DMS153 treated with DMSO at 0.1 percent for 48 hours (cell line): ENCODE data around the gene PDZRN4.
"Not testable (repeated sequence)": the region's sequence is repeated elsewhere in the genome, so short reads cannot be mapped to it uniquely, and the experiment has no call there.

Experiments
- DNase-seq: peaks from one replicate; lab custom pipeline; 2025; ENCODE audit not compliant: unreplicated experiment; lab: John Stamatoyannopoulos, UW

PDZRN4 gene

DNA sequence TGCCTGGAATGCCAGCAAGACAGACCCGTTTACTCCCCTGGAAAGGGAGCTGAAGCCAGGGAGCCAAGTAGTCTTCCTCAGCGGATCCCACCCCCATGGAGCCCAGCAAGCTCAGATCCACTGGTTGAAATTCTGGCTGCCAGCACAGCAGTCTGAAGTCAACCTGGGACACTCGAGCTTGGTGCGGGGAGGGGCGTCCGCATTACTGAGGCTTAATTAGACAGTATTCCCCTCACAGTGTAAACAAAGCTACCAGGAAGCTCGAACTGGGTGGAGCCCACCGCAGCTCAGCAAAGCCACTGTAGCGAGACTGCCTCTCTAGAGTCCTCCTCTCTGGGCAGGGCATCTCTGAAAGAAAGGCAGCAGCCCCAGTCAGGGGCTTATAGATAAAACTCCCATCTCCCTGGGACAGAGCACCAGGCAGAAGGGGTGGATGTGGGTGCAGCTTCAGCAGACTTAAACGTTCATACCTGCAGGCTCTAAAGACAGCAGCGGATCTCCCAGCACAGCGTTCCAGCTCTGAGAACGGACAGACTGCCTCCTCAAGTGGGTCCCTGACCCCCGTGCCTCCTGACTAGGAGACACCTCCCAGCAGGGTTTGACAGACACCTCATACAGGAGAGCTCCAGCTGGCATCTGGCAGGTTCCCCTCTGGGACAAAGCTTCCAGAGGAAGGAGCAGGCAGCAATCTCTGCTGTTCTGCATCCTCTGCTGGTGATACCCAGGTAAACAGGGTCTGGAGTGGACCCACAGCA lies 92.4 kb downstream of the PDZRN4 start:
- DNase-seq: not testable (repeated sequence)

DNA sequence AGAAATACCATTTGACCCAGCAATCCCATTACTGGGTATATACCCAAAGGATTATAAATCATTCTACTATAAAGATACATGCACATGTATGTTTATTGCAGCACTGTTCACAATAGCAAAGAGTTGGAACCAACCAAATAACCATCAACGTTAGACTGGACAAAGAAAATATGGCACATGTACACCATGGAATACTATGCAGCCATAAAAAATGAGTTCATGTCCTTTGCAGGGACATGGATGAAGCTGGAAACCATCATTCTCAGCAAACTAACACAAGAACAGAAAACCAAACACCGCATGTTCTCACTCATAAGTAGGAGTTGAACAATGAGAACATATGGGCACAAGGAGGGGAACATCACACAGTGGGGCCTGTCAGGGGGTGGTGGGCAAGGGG lies 97.3 kb downstream of the PDZRN4 start:
- DNase-seq: not testable (repeated sequence)

GRCh38 chr12:41286426-41286825 lies 98.3 kb downstream of the PDZRN4 start:
- peak; percentile 80 for DNase-seq

DNA sequence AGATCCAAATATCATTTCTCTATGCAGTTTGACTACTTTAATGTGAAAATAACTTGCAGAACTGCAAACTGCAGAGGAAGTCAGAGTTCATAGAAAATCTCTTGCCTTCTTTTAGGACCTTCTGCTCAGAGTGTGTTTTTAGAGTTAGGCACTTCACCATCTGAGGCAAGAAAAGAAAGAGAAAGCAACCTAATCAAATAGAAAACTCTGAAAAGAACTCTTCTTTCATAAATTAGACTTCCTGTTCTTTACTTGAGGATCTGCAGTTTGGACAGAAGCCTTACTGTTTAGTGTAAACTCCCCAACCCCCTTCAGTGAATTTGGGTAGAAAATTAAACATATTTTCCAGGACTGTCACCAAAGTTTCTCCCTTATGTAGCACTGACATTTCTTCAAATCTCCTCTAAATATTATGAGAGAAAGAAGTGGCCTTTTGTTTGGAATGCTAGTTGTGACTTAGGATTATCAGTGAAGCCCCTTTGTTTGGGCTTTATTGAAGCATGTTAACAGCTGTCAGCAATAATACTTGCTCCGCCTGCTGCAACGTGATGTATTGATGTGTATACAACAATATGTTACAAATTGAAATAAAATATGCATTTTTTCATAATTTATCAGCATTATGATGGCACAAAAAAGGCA lies 99.5 kb downstream of the PDZRN4 start:
- no peak for DNase-seq

GRCh38 chr12:41288142-41288811 lies 100.2 kb downstream of the PDZRN4 start:
- peak; percentile 74 for DNase-seq

DNA sequence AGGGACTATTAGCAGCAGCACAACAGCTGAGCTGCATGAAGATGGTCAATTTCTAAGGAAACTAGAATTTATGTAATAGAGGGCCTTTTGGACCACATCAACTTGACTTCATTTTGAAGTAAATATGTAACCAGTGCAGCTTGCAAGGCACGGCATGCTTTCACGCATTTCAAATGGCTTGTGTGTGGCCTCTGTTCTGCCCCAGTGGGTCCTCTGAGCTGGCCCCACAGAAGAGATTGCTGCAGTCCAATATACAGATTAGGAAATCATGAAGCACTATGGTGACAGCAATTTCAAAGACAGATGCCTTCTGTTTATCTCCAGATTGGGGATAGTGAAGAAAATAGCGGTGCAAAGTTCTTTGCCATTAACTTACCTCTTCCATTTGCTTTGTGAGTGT lies 101.4 kb downstream of the PDZRN4 start:
- no peak for DNase-seq

- no peak for DNase-seq
Measured at GRCh38 chr12:41293011-41293410, 104.9 kb downstream of the PDZRN4 start.

DNA sequence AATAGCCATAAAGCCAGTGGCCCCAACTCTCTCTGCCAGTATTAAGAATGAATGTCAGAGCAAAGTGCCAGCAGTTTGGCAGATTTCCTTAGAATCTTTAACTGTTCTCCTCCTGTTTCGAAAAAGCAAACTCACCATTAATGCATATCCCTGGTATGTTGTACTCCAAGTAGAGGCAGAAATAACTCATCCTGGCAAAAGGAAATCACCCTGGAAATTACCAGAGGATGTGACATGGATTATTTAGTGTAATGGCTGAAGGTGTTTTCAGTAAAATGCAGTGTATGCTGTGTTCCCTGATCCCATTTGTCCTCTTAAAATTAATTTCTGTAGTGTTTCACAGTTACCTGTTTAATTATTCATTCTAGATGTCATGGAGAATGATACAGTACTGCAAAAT lies 105.3 kb downstream of the PDZRN4 start:
- no peak for DNase-seq

DNA sequence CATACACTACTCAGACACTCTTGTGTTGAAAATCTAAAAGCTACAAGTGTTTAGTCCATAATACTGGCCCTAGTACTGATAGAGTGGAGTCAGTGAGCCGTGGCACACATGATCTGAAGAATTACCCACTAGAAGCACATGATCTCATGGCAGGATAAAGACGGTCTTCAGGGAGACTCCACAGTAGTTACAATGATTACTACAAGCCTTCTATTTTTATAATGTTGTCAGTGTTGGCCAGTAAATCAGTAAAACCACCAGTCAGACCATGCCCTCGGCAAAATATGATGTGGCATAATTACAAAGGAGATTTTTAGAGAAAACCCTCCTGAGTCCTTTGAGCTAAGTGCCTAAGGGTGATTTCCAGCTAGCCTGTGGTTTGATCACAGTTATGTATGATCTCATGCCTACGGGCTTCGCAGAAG lies 114.9 kb downstream of the PDZRN4 start:
- no peak for DNase-seq

GRCh38 chr12:41304526-41304925 lies 116.4 kb downstream of the PDZRN4 start:
- DNase-seq: no peak

DNA sequence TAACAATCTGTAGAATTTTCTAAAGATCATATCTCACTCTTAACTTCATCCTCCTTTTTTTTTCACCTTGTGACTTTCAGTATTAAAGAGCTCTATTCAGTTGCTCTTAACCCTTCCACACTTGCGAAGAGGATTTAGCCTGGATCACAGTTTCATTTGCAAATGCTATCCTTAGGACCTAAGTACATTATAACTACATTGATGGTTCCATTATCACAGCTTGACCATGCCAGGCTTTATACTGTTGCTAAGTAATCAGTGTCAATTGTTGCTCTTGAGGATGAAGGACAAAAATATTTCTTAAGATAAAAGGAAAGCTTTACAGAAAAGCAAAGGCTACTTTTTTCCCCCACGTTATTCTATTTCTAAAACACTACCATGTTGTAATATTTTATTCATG lies 122.2 kb downstream of the PDZRN4 start:
- DNase-seq: no peak

- no peak for DNase-seq
Measured at GRCh38 chr12:41311883-41312282, 123.8 kb downstream of the PDZRN4 start.

DNA sequence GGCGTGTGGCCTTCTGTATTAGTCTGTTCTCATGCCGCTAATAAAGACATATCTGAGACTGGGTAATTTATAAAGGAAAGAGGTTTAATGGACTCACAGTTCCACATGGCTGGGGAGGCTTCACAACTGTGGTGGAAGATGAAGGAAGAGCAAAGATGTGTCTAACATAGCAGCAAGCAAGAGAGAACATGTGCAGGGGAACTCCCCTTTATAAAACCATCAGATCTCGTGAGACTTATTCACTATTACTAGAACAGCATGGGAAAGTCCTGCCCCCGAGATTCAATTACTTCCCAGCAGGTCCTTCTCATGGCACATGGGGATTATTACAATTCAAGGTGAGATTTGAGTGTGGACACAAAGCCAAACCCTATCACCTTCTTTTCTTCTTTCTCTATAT lies 124.3 kb downstream of the PDZRN4 start:
- DNase-seq: not testable (repeated sequence)

- DNase-seq: no peak
Measured at GRCh38 chr12:41325336-41325735, 137.2 kb downstream of the PDZRN4 start.

- DNase-seq: no peak
Measured at GRCh38 chr12:41327096-41327895, 139.2 kb downstream of the PDZRN4 start.

DNA sequence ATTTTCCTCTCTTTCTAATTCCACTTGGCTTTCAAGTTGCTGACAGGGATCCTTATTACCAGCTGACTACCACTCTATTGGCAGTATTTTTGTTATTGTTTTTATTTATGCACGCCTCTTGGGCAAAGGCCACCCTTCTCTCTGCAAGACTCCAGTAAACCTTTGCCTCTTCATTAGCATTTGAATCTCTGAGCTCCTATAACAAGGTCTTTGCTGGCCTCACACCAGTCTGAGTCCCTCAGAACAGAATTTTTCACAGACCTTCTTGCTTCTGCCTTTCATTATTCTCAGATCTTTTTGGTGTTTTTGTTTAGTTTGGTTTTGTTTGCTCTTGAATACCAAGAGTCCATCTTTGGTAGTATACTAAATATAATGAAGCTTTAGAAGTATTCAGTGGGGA lies 145.9 kb downstream of the PDZRN4 start:
- DNase-seq: no peak

DNA sequence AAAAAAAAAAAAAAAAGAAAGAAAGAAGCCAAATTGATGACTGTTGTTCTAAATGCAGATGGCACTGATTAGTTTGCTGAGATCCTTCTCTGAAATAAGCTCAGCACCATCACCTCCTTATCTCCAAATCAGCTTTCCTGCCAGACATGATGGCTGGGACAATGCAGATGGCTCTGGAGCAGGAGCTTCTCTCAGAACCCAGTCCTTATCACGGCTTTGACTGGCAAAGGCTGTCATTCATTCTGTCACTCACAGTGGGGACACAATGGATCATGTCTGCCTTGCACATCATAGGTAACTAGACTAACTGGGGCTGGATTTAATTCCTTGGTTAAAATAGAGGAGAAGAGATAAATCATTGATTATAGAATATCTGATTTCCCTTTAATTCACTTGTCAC lies 146.3 kb downstream of the PDZRN4 start:
- no peak for DNase-seq

- DNase-seq: no peak
Measured at GRCh38 chr12:41336041-41336549, 148.0 kb downstream of the PDZRN4 start.

DNA sequence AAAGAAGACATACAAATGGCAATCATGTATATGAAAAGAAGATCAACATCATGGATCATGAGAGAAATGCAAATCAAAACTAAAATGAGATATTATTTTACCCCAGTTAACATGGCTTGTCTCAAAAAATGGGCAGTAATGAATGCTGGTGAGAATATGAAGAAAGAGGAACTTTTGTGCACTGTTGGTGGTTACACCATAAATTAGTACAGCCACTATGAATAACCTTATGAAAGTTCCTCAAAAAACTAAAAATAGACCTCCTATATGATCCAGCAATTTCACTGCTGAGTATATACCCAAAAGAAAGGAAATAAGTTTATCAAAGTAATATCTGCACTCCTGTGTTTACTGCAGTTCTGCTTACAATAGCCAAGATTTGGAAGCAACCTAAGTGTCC lies 151.7 kb downstream of the PDZRN4 start:
- DNase-seq: no peak

DNA sequence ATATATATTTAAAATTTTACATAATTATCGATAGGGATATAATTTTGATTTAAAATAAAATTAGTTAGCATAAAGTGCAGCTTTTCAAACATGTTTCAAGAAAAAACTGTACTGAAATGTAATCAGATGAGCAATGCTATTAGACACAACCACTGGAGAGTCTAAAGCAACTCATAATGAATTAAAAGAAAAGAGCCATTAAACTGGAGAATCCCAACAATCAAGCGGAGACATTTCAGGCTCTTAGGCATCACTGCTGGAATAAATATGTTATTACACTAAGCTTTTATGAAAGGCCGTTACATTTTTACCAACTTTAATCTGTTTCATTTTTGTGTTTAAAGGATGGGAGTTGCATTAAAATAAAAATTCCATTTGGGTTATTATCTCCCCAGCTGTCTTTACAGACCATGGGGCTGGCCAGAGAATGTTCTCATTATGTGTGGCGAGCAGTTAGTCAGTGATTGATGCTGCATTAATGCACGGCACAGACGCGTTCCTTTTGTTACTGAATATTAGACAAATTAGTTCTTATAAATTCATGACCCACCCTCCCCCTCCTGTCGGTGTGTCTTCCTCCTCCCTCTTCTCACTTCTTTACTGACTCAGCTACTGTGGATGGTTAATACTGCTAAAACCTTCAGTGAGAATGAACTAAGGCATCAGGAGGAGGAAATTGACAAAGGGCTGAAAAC lies 156.8 kb downstream of the PDZRN4 start:
- no peak for DNase-seq

- DNase-seq: no peak
Measured at GRCh38 chr12:41348198-41348597, 160.1 kb downstream of the PDZRN4 start.
